IMR-90 (cell line): ENCODE measurements around the gene NPFF. TPM values are rescaled to one million over a fixed set of nuclear protein-coding genes. Genes with fewer than 3 reads are reported as not detected.

ENCODE experiments used
- ATAC-seq: fragments of 200-7000 bp; cut with Tn5 transposase; 2 replicates; pipeline ENCODE4 v1.9.1; 2020; ENCODE audit warnings: low read depth, mild to moderate bottlenecking, moderate library complexity
- BruUV-seq: library from RNA; stranded (reverse); fragments of 400-500 nt; replicated peaks from 2 replicates; lab custom pipeline; 2021; lab: Mats Ljungman, UMichigan
- CTCF ChIA-PET: fragments of 300-600 bp; formaldehyde crosslinking; extraction: SDS; loops from one replicate; lab custom pipeline; 2021; ENCODE audit warnings: antibody characterized with exemption; lab: Yijun Ruan, JAX
- POLR2A ChIA-PET: fragments of 300-600 bp; sonication (Branson Sonifier 250); formaldehyde crosslinking; loops from one replicate; lab custom pipeline; 2022; ENCODE audit warnings: antibody characterized with exemption; ENCODE audit not compliant: unreplicated experiment; lab: Charles Lee
- DNase-seq: peaks from one replicate; pipeline ENCODE4 v3.0.0; 2013
- H2AFZ ChIP-seq: replicated peaks from 2 replicates; pipeline ENCODE3; 2013; ENCODE audit warnings: low read length, mild to moderate bottlenecking; ENCODE audit not compliant: poor library complexity
- H2AK5ac ChIP-seq: 2 replicates; pipeline ENCODE4 v1.6.1; 2013; ENCODE audit warnings: low read depth, low read length, inconsistent platforms
- H2AK9ac ChIP-seq: replicated peaks from 2 replicates; pipeline ENCODE3; 2013; ENCODE audit warnings: mild to moderate bottlenecking, low read depth, low read length, moderate library complexity; ENCODE audit not compliant: poor library complexity
- H2BK120ac ChIP-seq: 2 replicates; pipeline ENCODE4 v1.6.1; 2013; ENCODE audit warnings: low read depth, low read length, inconsistent platforms
- H2BK15ac ChIP-seq: 3 replicates; pipeline ENCODE4 v1.6.1; 2013; ENCODE audit warnings: low read depth, low read length, inconsistent platforms
- H2BK20ac ChIP-seq: 2 replicates; pipeline ENCODE4 v1.6.1; 2013; ENCODE audit warnings: low read depth, mild to moderate bottlenecking, inconsistent platforms, low read length, moderate library complexity
- H2BK5ac ChIP-seq: 2 replicates; pipeline ENCODE4 v1.6.1; 2013; ENCODE audit warnings: mild to moderate bottlenecking, low read depth, low read length, inconsistent platforms; ENCODE audit not compliant: poor library complexity, severe bottlenecking
- H3K14ac ChIP-seq: replicated peaks from 2 replicates; pipeline ENCODE4 v1.6.1; 2013; ENCODE audit warnings: low read depth, low read length, inconsistent platforms
- H3K18ac ChIP-seq: 2 replicates; pipeline ENCODE4 v1.6.1; 2013; ENCODE audit warnings: low read depth, low read length, control low read depth
- H3K23ac ChIP-seq: 2 replicates; pipeline ENCODE4 v1.6.1; 2013; ENCODE audit warnings: low read depth, low read length, inconsistent platforms
- H3K27ac ChIP-seq: 2 replicates; pipeline ENCODE4 v1.5.1; 2013; ENCODE audit warnings: mild to moderate bottlenecking, control low read depth, low read length; ENCODE audit not compliant: insufficient read depth
- H3K27me3 ChIP-seq: 2 replicates; pipeline ENCODE4 v1.6.1; 2013; ENCODE audit warnings: low read length; ENCODE audit not compliant: control insufficient read depth, insufficient read depth
- H3K36me3 ChIP-seq: 2 replicates; pipeline ENCODE4 v1.6.1; 2013; ENCODE audit warnings: low read length, mixed read lengths; ENCODE audit not compliant: control insufficient read depth, insufficient read depth
- H3K4ac ChIP-seq: 2 replicates; pipeline ENCODE4 v1.6.1; 2013; ENCODE audit warnings: low read depth, low read length, inconsistent platforms
- H3K4me1 ChIP-seq: 2 replicates; pipeline ENCODE4 v1.6.1; 2013; ENCODE audit warnings: low read length, mixed read lengths; ENCODE audit not compliant: control insufficient read depth, insufficient read depth
- H3K4me2 ChIP-seq: 2 replicates; pipeline ENCODE4 v1.6.1; 2013; ENCODE audit warnings: low read depth, mild to moderate bottlenecking, control low read depth, low read length, moderate library complexity
- H3K4me3 ChIP-seq: 2 replicates; pipeline ENCODE4 v1.5.1; 2013; ENCODE audit warnings: low read depth, mild to moderate bottlenecking, control low read depth, low read length, moderate library complexity; ENCODE audit not compliant: insufficient read depth
- H3K56ac ChIP-seq: 2 replicates; pipeline ENCODE4 v1.6.1; 2013; ENCODE audit warnings: low read length, inconsistent platforms; ENCODE audit not compliant: insufficient read depth; ENCODE audit errors: extremely low read depth
- H3K79me1 ChIP-seq, 2 experiments: 2 replicates each; pipeline ENCODE4 v1.6.1; 2013; ENCODE audit warnings: low read length in 2 of 2, inconsistent platforms in 1 of 2, low read depth in 1 of 2
- H3K9ac ChIP-seq: 2 replicates; pipeline ENCODE4 v1.6.1; 2013; ENCODE audit warnings: low read depth, low read length, control low read depth
- H3K9me1 ChIP-seq: 2 replicates; pipeline ENCODE4 v1.6.1; 2013; ENCODE audit warnings: low read length, inconsistent platforms; ENCODE audit not compliant: insufficient read depth
- H3K9me3 ChIP-seq: 2 replicates; pipeline ENCODE4 v1.6.1; 2013; ENCODE audit warnings: low read length; ENCODE audit not compliant: control insufficient read depth, insufficient read depth
- H4K20me1 ChIP-seq: 2 replicates; pipeline ENCODE4 v1.6.1; 2013; ENCODE audit warnings: low read length, inconsistent platforms; ENCODE audit not compliant: insufficient read depth
- H4K5ac ChIP-seq: 2 replicates; pipeline ENCODE4 v1.6.1; 2013; ENCODE audit warnings: mild to moderate bottlenecking, low read depth, low read length, control low read depth
- H4K8ac ChIP-seq, 2 experiments: 2 replicates each; pipeline ENCODE4 v1.6.1; 2013; ENCODE audit warnings: low read depth in 2 of 2, low read length in 2 of 2, control low read depth in 1 of 2, inconsistent platforms in 1 of 2
- H4K91ac ChIP-seq: 2 replicates; pipeline ENCODE4 v1.6.1; 2013; ENCODE audit warnings: low read depth, low read length, inconsistent platforms; ENCODE audit not compliant: insufficient read depth
- CTCF ChIP-seq: conservative IDR thresholded peaks from 2 replicates; pipeline ENCODE4 v1.5.1; 2012; ENCODE audit warnings: mild to moderate bottlenecking, low read depth, low read length, improper control_type of control experiment
- NFE2L2 ChIP-seq: fragments of 150-350 bp; IDR thresholded peaks from 2 replicates; pipeline ENCODE4 v1.6.1; 2016; ENCODE audit warnings: low read depth, mild to moderate bottlenecking, low read length
- WGBS, 2 experiments: methylation state at CpG; one replicate each; pipeline versions ENCODE4 v1.1.5 to v1.1.7; 2013; ENCODE audit warnings: missing lambda C conversion rate in 2 of 2; ENCODE audit not compliant: insufficient read length in 1 of 2; ENCODE audit errors: extremely low coverage in 2 of 2; 5-methylcytosine and 5-hydroxymethylcytosine counted together
- dilution Hi-C: fragments of 300-500 bp; cut with HindIII; formaldehyde crosslinking; loops from one replicate; pipeline ENCODE4 v1.14.3; 2018; ENCODE audit warnings: low sequenced_read_pairs; ENCODE audit not compliant: unreplicated experiment
- in situ Hi-C: fragments of 300-500 bp; cut with MboI; formaldehyde crosslinking; loops from 3 replicates; pipeline ENCODE4 v1.14.3; 2019; ENCODE audit warnings: low sequenced_read_pairs, inconsistent platforms, mixed read lengths
- intact Hi-C: fragments of 100-400 bp; cut with micrococcal nuclease; formaldehyde crosslinking; loops from 2 replicates; pipeline ENCODE4 v1.10.0; 2022
- polyA plus RNA-seq, 3 experiments: library from polyadenylated mRNA; depleted of rRNA; stranded (reverse); fragments of >200 nt; gene quantifications; 2 replicates each; pipeline ENCODE4 v1.2.3, GENCODE V29; 2012; ENCODE audit warnings: low replicate concordance in 1 of 3
- total RNA-seq: library from RNA; depleted of rRNA; stranded (reverse); fragments of >200 nt; gene quantifications from 2 replicates; pipeline ENCODE4 v1.2.3, GENCODE V29; 2012

The NPFF gene
- total and polyA plus RNA-seq, 2 of the 4 experiments (the other 2 are of a cell fraction), result not detected

- peaks cover 49% of the 10 kb centered on the region for H3K36me3 ChIP-seq
- H3K18ac ChIP-seq, result no peak overlapping the region
- no peak overlapping the region for H2BK5ac ChIP-seq
- ChIA-PET CTCF (no interaction called here), POLR2A (no interaction called here)
- H3K9me1 ChIP-seq, result peaks cover 4% of the 10 kb centered on the region
- no peak overlapping the region for H2BK15ac ChIP-seq
- ATAC-seq (no peak), DNase-seq (no peak)
- H4K91ac ChIP-seq, result no peak overlapping the region
- intact Hi-C loops (no loop called here), dilution Hi-C loops (no loop called here), in situ Hi-C loops (no loop called here)
- no peaks in the 10 kb centered on the region for H3K27me3 ChIP-seq
- no peak overlapping the region for H2AK5ac ChIP-seq
- H3K4me3 ChIP-seq, result no peak overlapping the region
- H3K79me1 ChIP-seq, result peaks cover 0 to 4% of the 10 kb centered on the region in 2 experiments; a peak in 1 of 4 replicates
- no peak overlapping the region for H3K56ac ChIP-seq
- H3K4me2 ChIP-seq, result no peak overlapping the region
- H4K8ac ChIP-seq, result no peak overlapping the region
- no peaks in the 10 kb centered on the region for H4K20me1 ChIP-seq
- no peak overlapping the region for H2BK20ac ChIP-seq
- H2BK120ac ChIP-seq, result no peak overlapping the region
- H3K4me1 ChIP-seq, result peaks cover 4% of the 10 kb centered on the region; the same call in 1 of the 2 replicates
- no TSS peak for BruUV-seq
- WGBS, 2 experiments, result no CpG with 5 or more reads among the region's 2 CpGs
- H2AK9ac ChIP-seq, result no peak overlapping the region
- TF ChIP-seq NFE2L2, result no peak
- TF ChIP-seq CTCF, result no peak
- no peaks in the 10 kb centered on the region for H3K9me3 ChIP-seq
- no peak overlapping the region for H4K5ac ChIP-seq
- no peak overlapping the region for H3K4ac ChIP-seq
- H3K23ac ChIP-seq, result no peak overlapping the region
- H3K27ac ChIP-seq, result no peak overlapping the region
- no peak overlapping the region for H3K9ac ChIP-seq
- no peak overlapping the region for H2AFZ ChIP-seq
- no peak overlapping the region for H3K14ac ChIP-seq
Measured at GRCh38 chr12:53533471-53533870, 26.2 kb upstream of the NPFF start.
